HepG2 (cell line): ENCODE data around the gene TCF25. TPM values are rescaled to one million over a fixed set of nuclear protein-coding genes. Genes with fewer than 3 reads are reported as not detected.

ENCODE experiments used
- CBX5 ChIP-seq: sonication (generic); formaldehyde crosslinking; IDR thresholded peaks from 2 replicates; pipeline ENCODE4 v1.4.0; 2020; ENCODE audit warnings: missing genetic modification reagents, borderline replicate concordance
- FOXA3 ChIP-seq: IDR thresholded peaks from 2 replicates; pipeline ENCODE4 v1.6.1; 2016; ENCODE audit warnings: missing genetic modification reagents, missing compliant biosample characterization
- KDM5B ChIP-seq: sonication (generic); formaldehyde crosslinking; IDR thresholded peaks from 2 replicates; pipeline ENCODE4 v1.4.0; 2020; ENCODE audit warnings: missing genetic modification reagents, mild to moderate bottlenecking, borderline replicate concordance
- MAZ ChIP-seq, 2 experiments: sonication (generic) in 1 of 2; formaldehyde crosslinking in 1 of 2; IDR thresholded peaks; 2 replicates each; pipeline versions ENCODE4 v1.5.0 to v1.6.1; 2012 to 2020; ENCODE audit warnings: low read depth in 2 of 2, mild to moderate bottlenecking in 2 of 2, borderline replicate concordance in 1 of 2, improper control_type of control experiment in 1 of 2, low read length in 1 of 2, missing genetic modification reagents in 1 of 2, moderate library complexity in 1 of 2
- MXD3 ChIP-seq: IDR thresholded peaks from 2 replicates; pipeline ENCODE4 v1.6.1; 2016; ENCODE audit warnings: mild to moderate bottlenecking, missing biosample characterization, missing genetic modification reagents
- NAIF1 ChIP-seq: sonication (generic); formaldehyde crosslinking; IDR thresholded peaks from 2 replicates; pipeline ENCODE4 v1.5.0; 2020; ENCODE audit warnings: mild to moderate bottlenecking, missing genetic modification reagents, borderline replicate concordance
- NCOA1 ChIP-seq: sonication (generic); formaldehyde crosslinking; IDR thresholded peaks from 2 replicates; pipeline ENCODE4 v1.9.0; 2021; ENCODE audit warnings: missing genetic modification reagents
- SP4 ChIP-seq: sonication (generic); formaldehyde crosslinking; IDR thresholded peaks from 2 replicates; pipeline ENCODE4 v1.8.1; 2023; ENCODE audit warnings: mild to moderate bottlenecking, missing genetic modification reagents
- TARDBP ChIP-seq: sonication (generic); formaldehyde crosslinking; IDR thresholded peaks from 2 replicates; pipeline ENCODE4 v1.8.0; 2022; ENCODE audit warnings: mild to moderate bottlenecking, missing genetic modification reagents
- TERF1 ChIP-seq: sonication (generic); formaldehyde crosslinking; IDR thresholded peaks from 2 replicates; pipeline ENCODE4 v1.8.0; 2022; ENCODE audit warnings: mild to moderate bottlenecking, missing genetic modification reagents, moderate library complexity
- TFAP4 ChIP-seq: sonication (generic); IDR thresholded peaks from 2 replicates; pipeline ENCODE4 v1.6.1; 2016; ENCODE audit warnings: low read depth, borderline replicate concordance
- ZBTB3 ChIP-seq: sonication (generic); formaldehyde crosslinking; IDR thresholded peaks from 2 replicates; pipeline ENCODE4 v1.4.0; 2020; ENCODE audit warnings: low read depth, mild to moderate bottlenecking, moderate library complexity, missing genetic modification reagents, borderline replicate concordance
- ZMYM3 ChIP-seq: sonication (generic); formaldehyde crosslinking; IDR thresholded peaks from 2 replicates; pipeline ENCODE4 v1.5.1; 2020; ENCODE audit warnings: mild to moderate bottlenecking, missing genetic modification reagents
- ZNF292 ChIP-seq: sonication (generic); formaldehyde crosslinking; IDR thresholded peaks from 2 replicates; pipeline ENCODE4 v1.8.1; 2022; ENCODE audit warnings: mild to moderate bottlenecking, low read depth, missing genetic modification reagents, borderline replicate concordance
- ZNF3 ChIP-seq: IDR thresholded peaks from 2 replicates; pipeline ENCODE4 v1.7.0; 2017; ENCODE audit warnings: inconsistent platforms
- ZNF407 ChIP-seq: sonication (generic); formaldehyde crosslinking; IDR thresholded peaks from one replicate; pipeline ENCODE4 v1.5.1; 2020; ENCODE audit warnings: mild to moderate bottlenecking, missing genetic modification reagents; ENCODE audit errors: not compliant biosample characterization
- ZNF550 ChIP-seq: sonication (generic); formaldehyde crosslinking; IDR thresholded peaks from 2 replicates; pipeline ENCODE4 v1.4.0; 2020; ENCODE audit warnings: mild to moderate bottlenecking, missing genetic modification reagents, borderline replicate concordance
- polyA plus RNA-seq, 8 experiments: library from polyadenylated mRNA; depleted of rRNA in 3 of 8; stranded (reverse) in 7 of 8; unstranded in 1 of 8; fragments of >200 nt; fragmentation: Illumina TruSeq in 4 of 8; extraction: Trizol in 4 of 8; gene quantifications; 2 replicates each; pipeline versions ENCODE4 v1.2.1 to v1.2.3, GENCODE V29; 2011 to 2016; ENCODE audit warnings: low read depth in 4 of 8, missing spikeins in 1 of 8, mixed read lengths in 1 of 8; ENCODE audit not compliant: insufficient read depth in 1 of 8
- total RNA-seq, 5 experiments: library from RNA; depleted of rRNA; stranded (reverse); fragments of >200 nt; fragmentation: Illumina TruSeq; extraction: Trizol; gene quantifications; 2 replicates each; pipeline ENCODE4 v1.2.3, GENCODE V29; 2016; ENCODE audit warnings: low read depth in 1 of 5

TCF25 gene
- total and polyA plus RNA-seq, 2 of the 13 experiments (the other 11 are each of a cell fraction or from before 2014, with no cell fraction given) = 138 to 206 TPM

DNA sequence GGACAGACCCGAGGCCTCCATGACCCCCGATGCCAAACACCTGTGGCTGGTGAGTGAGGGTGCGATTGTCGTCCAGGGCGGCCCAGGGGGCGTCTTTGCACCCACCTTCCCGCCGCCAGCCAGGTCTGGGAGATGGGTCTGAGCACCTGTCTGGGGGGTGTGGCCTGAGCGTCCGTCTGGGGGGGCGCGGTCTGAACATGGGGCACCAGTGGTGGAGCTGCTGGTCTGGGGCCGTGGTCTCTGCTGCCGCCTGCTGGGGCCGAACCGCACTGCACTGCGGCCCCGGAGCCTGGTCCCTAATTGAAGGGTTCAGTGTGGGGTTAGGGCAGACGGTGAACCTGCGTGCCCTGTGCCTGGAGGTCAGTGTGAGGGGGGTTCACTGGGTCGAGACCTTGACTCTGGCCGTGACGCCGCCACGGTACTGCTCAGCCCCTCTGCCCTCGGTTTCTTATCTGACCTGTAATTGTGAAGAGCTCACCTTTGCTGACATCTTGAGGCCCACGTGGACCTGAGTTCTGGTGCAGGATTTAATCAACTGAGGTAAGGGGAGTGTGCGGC lies 12.6 kb upstream of the TCF25 start (continued):
- TF ChIP-seq ZNF407 (CRISPR knock-in tag) (peak; percentile 84), MXD3 (peak; percentile 31; the same call in 1 of the 2 replicates), CBX5 (CRISPR knock-in tag) (no peak), ZNF292 (CRISPR knock-in tag) (no peak), ZNF3 (CRISPR knock-in tag) (no peak), NAIF1 (CRISPR knock-in tag) (no peak), KDM5B (CRISPR knock-in tag) (peak; percentile 84), FOXA3 (CRISPR knock-in tag) (peak; percentile 16; the same call in 1 of the 2 replicates), TFAP4 (no peak), TARDBP (peak; percentile 64; the same call in 1 of the 2 replicates), ZNF550 (CRISPR knock-in tag) (no peak), MAZ (IDR thresholded peaks at IDR 0.05; ENCODE audit: borderline replicate concordance, low read depth, low read length) (no peak), MAZ (CRISPR knock-in tag; IDR thresholded peaks at IDR 0.05; ENCODE audit: low read depth) (peak; percentile 48; the same call in 1 of the 2 replicates), TERF1 (CRISPR knock-in tag) (no peak), SP4 (CRISPR knock-in tag) (peak; percentile 71; the same call in 1 of the 2 replicates), NCOA1 (no peak), ZMYM3 (CRISPR knock-in tag) (no peak), ZBTB3 (CRISPR knock-in tag) (no peak)
